ENCODE measurements around the gene ZNF664.

Gene ZNF664

GRCh38 chr12:123992118-123992825 is 19.3 kb downstream of the ZNF664 start:
- TF ChIP-seq CTCF (conservative IDR thresholded peaks at IDR 0.05) (no peak), ZFX (IDR thresholded peaks at IDR 0.05) (no peak)
- H3K27ac ChIP-seq, result no peak overlapping the region

- TF ChIP-seq ZFX (IDR thresholded peaks at IDR 0.05), result no peak
- TF ChIP-seq CTCF (conservative IDR thresholded peaks at IDR 0.05), result no peak
- no peak overlapping the region for H3K27ac ChIP-seq
Observed at GRCh38 chr12:123995023-123995748, 22.2 kb downstream of the ZNF664 start.

GRCh38 chr12:123996581-123996980 is 23.6 kb downstream of the ZNF664 start:
- no peak overlapping the region for H3K27ac ChIP-seq
- TF ChIP-seq CTCF (conservative IDR thresholded peaks at IDR 0.05), result no peak
- no peak for TF ChIP-seq ZFX (IDR thresholded peaks at IDR 0.05)

GRCh38 chr12:123997033-123997822 is 24.2 kb downstream of the ZNF664 start:
- no peak for TF ChIP-seq CTCF (conservative IDR thresholded peaks at IDR 0.05)
- no peak for TF ChIP-seq ZFX (IDR thresholded peaks at IDR 0.05)
- H3K27ac ChIP-seq, result no peak overlapping the region

- H3K27ac ChIP-seq, result no peak overlapping the region
- TF ChIP-seq CTCF (conservative IDR thresholded peaks at IDR 0.05) (no peak), ZFX (IDR thresholded peaks at IDR 0.05) (no peak)
Observed at GRCh38 chr12:123997908-123998307, 24.9 kb downstream of the ZNF664 start.

GRCh38 chr12:123998344-123998990 is 25.5 kb downstream of the ZNF664 start:
- H3K27ac ChIP-seq, result no peak overlapping the region
- TF ChIP-seq ZFX (IDR thresholded peaks at IDR 0.05), result no peak
- no peak for TF ChIP-seq CTCF (conservative IDR thresholded peaks at IDR 0.05)

Measured in C4-2B (cell line).